GM19468 (cell line): Measurements from ENCODE around the gene OPCML.

Experiments
- ATAC-seq: cut with Tn5 transposase; IDR thresholded peaks from one replicate; pipeline ENCODE4 v1.9.1; 2021; ENCODE audit warnings: mild to moderate bottlenecking, moderate library complexity, moderate number of reproducible peaks; ENCODE audit not compliant: unreplicated experiment; ENCODE audit errors: extremely low read depth

The OPCML gene

DNA sequence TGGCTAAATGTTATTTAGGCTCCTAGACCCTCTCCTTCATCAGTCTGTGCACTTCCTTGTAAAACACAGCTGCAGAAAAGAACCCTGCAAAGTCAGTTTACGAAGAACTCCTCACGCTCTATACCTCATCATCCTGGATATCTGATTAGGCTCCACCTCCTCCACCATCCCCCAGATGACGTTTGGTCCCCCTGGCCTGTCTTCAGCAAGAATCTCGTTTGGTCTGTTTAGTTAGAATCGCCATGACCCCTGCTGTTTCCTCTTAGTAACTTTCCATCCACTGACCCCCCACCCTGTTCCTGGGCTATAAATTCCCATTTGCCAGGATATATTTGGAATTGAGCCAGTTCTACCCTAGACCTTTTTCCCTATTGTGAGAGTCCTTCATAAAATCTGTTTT is 214.1 kb downstream of the OPCML start:
- ATAC-seq = no peak

DNA sequence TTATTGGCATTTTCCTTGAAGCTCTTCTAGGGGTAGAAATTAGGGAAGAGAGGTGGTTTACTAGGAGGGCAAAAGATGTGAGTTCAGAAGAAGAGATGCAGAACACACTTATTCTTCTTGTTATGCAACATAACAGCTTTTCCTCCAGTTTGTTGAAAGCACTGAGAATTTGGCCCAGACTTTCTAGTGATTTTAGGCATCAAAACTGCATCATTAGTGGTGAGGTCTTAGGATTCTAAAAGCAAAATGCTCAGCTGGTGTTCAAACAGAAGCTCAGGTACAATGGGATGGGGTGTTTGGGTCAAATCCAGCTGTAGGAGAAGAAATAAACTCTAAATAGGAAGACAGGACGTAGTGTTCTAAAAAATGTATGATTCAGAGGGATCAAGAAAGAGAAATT is 221.1 kb downstream of the OPCML start:
- no peak for ATAC-seq

DNA sequence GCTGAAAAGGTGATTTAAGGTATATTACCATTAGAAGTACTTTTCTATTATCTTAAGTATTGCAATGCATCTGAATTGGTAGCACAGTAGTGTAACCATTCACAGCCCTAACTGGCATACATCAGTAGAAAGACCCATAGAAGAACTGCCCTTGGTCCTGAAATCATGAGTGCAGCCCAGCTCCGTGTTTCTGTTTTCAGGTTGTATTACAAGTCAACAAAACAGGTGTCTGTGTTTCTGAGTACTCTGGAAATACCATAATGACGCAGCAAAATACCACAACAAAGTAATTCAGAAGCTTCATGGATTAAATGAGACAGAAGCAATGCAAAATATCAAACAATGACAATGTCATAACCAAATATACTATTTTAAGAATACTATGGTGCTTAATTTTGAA is 226.3 kb downstream of the OPCML start:
- no peak for ATAC-seq

DNA sequence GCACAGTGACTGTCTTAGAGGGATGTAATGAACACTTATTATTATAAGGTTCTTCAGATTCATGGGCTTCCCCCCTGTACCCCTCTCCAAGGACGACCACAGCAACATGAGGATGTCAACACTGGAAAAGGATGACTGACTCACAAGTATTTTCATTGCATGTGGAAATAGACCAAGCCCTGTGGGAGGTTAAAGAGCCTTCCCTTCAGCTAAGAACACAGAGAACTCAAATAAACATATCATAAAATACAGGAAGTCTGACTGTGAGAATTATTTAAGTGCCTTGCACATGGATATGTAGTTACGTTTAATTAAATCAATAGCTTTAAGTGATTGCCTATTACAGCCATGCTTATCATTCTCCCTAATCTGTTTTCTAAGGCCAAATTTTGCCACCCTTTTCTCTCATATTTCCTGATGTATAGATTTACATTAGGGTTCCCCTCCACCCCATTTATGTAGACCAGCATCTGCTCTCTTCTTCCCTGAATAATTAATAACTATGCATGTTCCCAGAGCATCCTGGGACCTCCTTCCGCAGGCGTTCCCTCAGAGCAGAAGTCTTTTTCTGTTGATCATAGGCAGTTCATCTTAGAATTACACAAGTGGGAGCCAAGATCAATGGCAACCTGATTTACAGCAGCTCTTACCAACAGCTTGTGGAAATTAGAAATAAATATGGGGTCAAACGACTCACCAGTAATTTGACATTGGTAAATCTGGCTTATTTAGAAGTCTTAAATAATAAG is 226.9 kb downstream of the OPCML start:
- ATAC-seq = no peak

DNA sequence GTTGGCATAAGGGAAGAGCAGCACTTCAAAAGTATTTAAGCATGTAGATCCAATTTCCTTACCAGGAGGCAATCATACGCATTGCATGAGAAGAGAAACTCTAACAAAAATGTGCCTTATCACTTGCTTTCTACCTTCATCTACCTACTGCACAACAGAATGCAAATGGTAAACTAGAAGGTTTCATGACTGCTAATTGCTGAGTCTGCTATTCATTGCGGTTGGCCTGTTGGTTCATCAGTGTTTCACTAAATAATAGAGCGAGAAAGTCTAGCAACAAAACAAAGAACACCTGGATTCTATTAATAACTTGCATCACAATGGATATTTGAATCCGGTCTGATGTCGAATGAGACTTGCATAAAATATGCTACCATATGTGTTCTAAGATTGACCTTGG is 229.0 kb downstream of the OPCML start:
- no peak for ATAC-seq

DNA sequence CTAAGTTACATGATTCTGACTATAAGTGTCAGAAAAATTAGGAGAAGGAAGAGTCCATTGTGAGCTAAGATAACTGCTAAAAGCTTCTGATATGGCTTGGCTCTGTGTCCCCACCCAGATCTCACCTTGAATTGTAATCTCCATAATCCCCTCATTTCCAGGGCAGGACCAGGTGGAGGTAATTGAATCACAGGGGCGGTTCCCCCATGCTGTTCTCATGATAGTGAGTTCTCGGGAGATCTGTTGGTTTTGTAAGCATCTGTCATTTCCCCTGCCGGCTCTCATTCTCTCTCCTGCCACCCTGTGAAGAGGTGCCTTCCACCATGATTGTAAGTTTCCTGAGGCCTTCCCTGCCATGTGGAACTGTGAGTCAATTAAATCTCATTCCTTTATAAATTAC is 230.2 kb downstream of the OPCML start:
- no peak for ATAC-seq

DNA sequence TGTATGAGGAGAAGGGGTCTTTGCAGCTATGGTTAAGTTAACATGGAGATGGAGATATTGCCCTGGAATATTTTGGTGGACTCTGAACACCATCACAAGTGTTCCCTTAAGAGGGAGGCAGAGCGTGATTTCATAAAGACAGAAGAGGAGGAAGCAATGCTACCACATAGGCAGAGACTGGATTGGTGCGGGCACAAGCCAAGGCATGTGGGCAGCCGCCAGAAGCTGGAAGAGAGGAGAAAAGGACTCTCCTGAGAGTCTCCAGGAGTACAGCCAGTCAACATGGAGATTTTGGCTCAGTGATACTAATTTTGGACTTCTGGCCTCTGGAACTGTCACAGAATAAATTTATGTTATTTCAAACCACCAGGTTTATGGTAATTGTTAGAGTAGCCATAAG is 231.6 kb downstream of the OPCML start:
- no peak for ATAC-seq

DNA sequence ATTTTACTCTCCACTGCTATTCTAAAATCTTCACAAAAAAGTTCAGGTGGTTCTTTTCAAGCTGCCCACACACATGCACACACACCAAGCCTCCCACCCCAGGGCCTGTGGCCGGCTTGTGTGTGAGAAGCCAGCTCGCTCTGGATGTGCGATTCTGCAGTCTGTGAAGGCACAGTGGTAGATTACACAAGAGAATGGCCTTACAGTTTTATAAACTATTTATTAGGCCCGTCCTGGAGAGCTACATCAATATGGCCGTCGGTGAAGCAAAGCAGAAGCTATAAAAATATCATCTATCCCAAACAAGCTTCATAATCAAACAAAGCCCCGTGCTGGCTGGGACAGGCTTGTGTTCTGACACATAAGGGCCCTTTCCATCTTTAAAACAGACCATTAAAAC is 240.5 kb downstream of the OPCML start:
- ATAC-seq = no peak

DNA sequence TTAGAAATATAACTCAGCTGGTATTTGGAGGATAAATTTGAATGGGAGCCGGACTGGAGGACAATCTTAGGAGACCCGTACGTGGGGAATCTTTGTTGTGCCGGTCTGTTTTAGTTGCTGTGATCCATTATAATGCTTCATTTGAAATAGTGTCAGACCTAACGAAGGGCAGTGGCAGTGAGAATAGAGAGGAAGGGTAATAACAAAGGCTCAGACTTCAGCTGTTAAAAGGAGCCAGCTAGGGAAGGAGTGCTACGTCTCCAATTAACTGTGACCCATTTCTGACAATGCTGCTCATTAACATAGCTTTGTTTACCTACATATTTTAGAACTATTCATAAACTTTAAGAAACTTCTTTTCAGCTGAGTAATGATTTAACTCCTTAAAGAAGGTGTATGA is 246.9 kb downstream of the OPCML start:
- no peak for ATAC-seq

DNA sequence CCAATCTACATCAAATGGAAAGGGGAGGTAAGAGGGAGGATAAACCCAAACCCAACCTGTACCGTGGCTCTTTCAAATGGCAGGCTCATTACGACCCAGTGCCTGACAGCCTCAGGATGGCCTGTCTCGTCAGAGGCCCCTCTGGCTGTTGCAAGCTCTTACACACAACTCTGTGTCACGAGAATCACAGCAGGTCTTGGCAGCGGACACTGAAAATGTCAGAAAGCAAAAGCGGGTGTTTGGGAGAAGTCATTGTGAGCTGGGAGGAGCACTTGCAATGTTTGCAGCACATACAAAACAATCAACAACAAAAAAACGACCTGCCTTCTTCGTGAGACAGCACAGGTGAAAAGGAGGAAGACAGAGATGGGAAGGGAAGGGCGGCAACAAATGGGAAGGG is 248.1 kb downstream of the OPCML start:
- no peak for ATAC-seq

DNA sequence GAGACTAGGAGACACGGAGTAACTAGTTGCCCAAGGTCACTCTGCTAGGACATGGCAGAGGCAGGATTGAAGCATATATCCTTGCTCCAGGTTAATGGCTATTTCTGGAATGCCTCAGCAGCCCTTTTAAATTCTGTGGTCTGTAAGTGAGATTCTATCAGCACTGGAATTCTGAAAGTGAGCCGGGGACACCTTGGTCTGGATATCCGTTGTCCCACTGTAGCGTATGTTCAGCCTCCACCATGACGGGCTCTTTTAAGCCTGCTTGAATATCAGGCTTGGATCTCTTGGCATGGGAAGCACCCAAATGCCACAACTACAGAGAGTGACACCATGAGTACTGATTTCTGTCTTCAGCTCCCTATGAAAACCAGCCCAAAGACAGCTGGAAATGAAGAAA is 254.4 kb downstream of the OPCML start:
- no peak for ATAC-seq

DNA sequence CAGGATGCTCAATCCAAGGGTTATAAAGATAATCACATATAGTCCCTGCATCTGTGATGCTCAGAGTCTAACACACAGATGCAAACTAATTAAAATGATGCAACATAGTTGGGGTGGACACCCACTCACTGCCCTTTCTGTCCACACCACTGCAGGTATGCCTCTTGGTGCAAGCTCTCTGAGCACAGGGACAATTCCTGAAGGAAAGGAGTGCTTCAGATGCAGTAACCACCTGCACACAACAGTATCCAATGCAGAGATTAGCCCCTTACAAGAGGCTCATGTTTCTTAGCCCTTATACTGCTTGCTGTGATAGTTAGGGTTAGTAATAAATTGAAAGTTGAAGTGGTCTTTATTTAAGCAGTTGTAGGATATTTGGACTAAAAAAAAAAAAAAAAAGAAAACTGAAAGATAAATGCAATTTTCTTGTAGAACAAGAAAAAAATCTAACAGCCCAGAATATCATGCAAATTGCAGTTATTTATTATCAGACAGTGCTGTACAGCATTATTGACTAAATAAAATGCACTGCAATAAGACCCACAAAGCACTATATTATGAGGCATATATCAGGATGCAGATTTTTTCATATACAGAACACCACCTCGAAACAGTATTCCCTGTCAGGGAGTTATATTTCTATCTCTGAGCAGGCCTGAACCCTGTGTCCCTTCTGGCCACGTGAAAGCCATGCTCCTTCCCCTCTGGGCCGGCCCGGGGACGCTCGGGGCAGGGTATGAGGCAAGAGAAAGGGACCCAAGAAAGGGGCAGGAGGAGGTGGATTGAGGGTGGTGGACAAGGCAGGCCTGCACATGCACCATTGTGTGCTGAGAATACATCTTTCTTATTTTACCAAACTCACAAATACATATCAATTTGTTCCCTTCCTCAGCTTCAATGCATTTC is 260.2 kb downstream of the OPCML start:
- ATAC-seq = no peak

DNA sequence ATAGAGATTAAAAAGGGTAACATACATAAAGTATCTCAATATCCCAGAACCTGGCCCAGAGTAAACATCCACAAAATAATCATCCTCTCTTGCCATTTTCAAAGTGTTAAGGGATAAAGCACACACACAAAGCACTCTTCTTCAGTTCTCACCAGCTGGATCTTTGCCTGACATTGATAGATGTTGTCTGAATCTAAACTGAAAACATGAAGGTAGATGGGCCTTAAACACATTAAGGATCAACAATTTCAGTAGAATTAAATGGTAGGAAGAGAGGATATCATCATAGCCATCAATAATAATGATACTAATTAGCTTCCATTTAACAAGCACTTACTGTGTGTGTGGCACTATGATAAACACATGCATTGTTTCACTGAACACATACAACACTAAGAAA is 261.1 kb downstream of the OPCML start:
- ATAC-seq = no peak

DNA sequence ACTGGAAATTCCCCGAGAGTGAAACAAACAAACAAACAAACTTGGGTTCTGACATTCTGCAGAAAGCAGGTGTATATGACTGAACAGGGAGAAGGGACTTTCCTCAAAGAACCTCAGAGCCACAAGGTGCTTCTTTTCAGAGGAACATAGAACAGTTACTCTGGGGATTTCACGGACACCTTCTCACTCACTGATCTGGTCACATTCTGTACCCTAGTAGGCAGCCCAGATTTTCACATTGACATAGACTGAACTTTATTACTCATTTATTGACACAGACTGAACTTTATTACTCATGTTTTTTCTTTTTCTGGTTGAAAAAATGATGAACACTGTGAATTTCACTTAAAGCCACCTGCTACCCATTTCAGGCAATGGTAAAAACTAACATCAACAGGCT is 263.0 kb downstream of the OPCML start:
- peak; percentile 95 for ATAC-seq

DNA sequence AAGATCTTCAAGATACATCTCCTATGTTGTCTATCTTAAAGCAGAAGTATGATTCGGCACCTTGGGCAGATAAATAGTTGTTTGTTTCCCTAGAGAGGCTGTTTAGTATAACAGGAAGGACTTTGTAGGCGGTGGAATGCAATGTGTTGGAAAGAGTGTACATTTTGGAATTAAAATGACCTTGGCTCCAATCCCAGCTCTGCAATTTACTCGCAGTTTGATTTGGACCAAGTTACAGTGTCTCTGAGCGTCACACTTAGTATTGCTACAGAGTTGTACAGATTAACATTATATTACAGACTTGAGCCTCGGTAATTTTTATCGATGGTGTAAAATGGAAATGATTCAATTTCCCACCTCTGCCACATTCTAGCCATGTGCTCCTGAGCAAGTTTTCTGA is 265.3 kb downstream of the OPCML start:
- ATAC-seq = no peak

DNA sequence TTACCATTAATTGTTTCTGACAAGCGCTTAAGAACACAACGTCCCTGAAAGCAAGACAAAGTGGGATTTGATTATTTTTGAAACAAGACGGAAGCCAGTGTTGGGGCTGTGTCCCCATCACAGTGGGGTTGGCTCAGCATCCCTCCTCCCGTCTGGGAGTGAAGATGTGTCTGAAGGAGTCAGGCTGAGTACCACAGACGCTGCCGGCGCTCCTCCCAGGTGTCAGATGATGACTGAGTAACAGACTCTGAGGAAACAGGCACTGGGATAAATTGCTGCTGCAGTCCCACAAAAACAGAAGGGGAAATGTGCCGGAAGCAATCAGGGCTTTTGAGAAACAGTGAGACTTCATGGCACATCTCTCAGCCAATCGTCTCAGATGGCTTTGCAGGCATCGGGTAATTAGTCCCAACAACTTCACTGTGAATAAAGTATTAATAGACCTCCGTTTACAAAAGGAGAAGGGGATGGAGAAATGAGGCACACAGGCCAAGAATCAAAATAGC is 266.7 kb downstream of the OPCML start:
- ATAC-seq = no peak

DNA sequence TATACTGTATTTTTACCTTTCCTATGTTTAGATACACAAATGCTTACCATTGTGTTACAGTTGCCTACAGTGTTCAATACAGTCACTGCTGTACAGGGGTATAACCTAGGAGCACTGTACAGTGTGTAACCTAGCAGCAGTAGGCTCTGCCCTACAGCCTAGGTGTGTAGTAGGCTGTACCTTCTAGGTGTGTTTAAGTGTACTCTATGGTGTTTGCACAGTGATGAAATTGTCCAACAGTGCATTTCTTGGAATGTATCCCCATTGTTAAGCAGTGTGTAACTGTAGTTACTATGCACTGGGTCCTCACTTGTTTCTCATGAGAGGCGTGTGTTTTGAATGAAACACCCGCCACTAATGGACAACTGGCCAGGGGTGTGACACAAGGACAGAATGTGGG is 269.0 kb downstream of the OPCML start:
- no peak for ATAC-seq

DNA sequence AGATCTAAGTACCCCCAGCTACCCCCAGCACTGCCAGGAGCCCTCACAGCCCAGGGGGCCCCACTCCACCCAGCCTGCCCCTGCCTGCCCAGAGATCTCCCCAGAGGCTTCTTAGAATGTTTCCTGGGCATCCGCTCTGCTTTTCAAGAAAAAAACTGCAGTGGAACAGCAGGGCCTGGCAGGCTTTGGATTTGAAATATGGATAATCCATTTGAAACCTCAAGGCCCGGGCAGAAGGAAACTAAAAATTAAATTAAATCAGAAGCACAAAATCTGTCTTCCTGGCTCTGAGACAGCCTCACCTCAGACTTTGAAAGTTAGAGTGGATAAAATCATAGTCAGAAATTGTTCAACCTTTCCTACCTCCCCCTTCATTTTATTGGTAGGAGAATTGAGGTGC is 273.6 kb downstream of the OPCML start:
- no peak for ATAC-seq

DNA sequence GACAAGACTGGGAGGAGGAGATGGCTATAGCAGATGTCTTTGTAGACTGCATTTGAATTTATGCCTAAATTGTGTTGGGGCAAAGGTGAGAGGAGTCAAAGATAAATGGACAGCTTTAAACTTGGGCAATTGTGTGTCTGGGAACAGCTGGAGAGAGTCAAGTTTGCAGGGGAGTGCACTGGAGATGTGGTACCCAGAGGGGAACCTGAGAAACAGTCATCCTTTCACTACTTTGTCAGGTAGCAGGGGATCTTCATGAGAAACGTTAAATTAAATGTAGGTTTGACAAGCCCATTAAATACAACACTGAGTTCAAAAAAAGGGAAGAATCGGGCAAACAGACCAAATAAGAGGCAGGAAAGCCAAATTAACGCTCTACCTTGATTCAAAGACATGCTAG is 277.7 kb downstream of the OPCML start:
- ATAC-seq = no peak

DNA sequence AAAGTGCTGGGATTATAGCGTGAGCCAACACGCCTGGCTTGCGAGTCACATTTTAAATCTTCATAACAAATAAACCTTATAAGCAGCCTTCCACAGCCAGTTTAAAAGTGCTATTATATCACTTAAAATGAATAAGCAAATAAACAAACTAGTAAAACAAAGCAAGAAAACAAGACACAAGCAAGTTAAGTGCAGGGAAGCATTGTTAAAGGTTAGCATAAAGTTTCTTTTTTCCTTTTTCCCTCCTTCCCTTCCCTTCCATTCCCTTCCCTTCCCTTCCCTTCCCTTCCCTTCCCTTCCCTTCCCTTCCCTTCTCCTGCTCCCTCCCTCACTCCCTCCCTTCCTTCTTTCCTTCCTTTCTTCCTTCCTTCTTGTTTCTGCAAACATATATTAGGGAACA is 278.7 kb downstream of the OPCML start:
- ATAC-seq = no peak

DNA sequence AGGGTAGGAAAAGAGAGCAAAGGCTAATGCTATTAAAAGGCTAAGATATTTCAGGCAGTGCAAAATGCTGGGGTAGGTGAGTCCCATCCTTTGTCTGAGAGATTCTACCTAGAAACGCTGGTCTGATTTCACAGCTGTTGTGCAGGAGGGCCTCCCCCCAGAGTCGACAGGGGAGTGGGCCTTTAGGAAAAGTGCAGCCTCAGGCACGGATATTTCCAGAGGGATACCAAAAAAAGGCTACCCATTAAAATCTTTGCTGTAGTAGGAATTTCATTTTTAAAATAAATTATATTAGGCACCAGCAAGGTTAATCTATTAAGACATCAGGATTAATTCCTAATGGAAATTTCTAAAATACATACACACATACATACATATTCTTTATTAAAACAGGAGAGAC is 280.5 kb downstream of the OPCML start:
- no peak for ATAC-seq
